ENCODE measurements around the gene ATP6V0C. TPM values are rescaled to one million over a fixed set of nuclear protein-coding genes. Genes with fewer than 3 reads are reported as not detected.
"Not testable (repeated sequence)": the region's sequence is repeated elsewhere in the genome, so short reads cannot be mapped to it uniquely, and the experiment has no call there.

Gene ATP6V0C
- total RNA-seq, 1 donor from 2014 or later: 7.1 TPM

- peak; percentile 38 to 52 for DNase-seq (ENCODE audit: low read depth in 2 of 2)
Measured at GRCh38 chr16:2541409-2541808, 27.7 kb downstream of the ATP6V0C start.

DNA sequence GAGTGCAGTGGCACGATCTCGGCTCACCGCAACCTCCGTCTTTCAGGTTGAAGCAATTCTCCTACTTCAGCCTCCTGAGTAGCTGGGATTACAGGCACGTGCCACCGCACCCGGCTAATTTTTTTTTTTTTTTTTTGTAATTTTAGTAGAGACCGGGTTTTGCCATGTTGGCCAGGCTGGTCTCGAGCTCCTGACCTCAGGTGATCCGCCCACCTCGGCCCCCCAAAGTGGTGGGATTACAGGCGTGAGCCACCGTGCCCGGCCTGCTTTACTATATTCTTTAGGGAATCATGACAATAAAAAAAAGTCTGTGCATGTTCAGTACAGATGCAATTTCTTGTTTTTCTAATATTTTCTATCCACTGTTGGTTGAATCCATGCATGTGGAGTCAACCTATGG is 30.0 kb downstream of the ATP6V0C start:
- not testable (repeated sequence) for DNase-seq (ENCODE audit: low read depth in 2 of 2)

DNA sequence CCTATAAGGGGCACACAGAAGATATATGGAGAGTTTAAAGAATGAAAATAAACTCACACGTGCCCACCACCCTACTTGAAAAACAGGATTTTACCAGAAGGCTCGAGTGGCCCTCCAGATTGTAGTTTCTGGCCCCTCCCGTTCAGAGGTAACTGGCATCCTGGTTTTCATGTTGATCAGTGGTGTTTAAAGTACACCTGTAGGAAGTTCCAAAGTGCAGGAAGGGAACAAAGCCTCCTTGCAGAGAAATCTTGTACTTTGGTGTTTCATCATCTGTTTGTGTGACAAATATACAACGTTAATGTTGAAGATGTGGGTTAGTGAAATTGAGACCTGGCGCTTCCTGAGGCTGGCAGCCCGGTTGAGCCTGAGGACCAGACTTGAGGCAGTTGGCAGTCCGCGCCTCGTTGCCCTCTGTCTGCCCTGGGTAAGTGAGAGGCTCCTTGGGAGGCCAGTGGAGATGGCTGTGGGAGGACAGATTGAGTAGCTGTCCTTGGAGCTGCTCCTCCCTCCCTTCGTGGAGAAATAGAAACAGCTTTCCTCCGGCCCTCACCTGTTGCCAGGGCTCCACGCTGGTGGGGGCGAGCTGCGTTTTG is 36.6 kb downstream of the ATP6V0C start:
- not testable (repeated sequence) for DNase-seq (ENCODE audit: low read depth in 2 of 2)

DNA sequence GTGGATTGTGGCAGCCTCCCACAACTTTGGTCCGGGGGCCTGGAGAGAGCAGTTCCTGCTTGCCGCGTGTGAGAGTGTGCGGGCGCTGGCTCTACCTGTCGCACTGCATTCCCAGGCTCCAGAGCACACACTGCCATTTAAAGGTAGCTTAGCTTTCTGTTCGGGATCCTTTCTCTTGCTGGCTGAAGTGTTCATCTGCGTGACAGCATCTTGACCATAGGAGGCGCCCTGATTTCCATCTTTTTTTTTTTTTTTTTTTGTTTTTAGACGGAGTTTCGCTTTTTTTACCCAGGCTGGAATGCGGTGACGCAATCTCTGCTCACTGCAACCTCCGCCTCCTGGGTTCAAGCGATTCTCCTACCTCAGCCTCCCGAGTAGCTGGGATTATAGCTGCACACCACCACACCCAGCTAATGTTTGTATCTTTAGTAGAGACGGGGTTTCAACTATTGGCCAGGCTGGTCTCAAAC is 37.7 kb downstream of the ATP6V0C start:
- not testable (repeated sequence) for DNase-seq (ENCODE audit: low read depth in 2 of 2)

DNA sequence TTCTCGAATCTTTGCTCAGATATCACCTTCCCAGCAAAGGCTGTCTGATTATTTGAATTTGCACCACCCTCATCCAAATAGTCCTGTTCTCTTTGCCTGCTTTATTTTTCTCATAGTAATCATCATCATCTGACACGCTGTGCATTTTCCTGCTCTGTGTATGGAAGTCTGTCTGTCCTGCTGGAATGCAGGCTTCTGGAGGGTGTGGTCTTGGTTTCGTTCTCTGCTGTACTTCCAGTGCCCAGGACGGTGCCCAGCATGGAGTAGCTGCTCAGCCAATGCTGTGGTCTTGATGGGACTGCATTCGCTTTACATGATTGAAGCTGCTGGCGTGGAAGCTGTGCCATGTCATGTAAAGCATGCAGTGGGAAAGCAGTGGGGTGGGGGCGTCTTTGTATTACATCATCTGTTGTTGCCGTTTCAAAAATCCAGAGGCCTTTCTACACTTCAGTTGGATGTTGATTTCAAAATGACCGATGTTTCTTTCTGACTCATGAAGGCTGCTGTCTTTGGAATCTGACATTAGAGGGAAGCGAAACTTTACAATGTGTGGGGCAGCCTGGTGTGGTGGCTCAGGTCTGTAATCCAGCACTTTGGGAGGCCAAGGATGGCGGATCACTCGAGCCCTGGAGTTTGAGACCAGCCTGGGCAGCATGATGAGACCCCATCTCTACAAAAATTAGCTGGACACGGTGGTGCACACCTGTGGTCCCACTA is 41.1 kb downstream of the ATP6V0C start:
- DNase-seq (ENCODE audit: low read depth in 2 of 2): not testable (repeated sequence)

GRCh38 chr16:2557150-2557549 is 43.4 kb downstream of the ATP6V0C start:
- DNase-seq (ENCODE audit: low read depth in 2 of 2): not testable (repeated sequence)

GRCh38 chr16:2560131-2560797 is 46.5 kb downstream of the ATP6V0C start:
- DNase-seq (ENCODE audit: low read depth in 2 of 2): not testable (repeated sequence)

DNA sequence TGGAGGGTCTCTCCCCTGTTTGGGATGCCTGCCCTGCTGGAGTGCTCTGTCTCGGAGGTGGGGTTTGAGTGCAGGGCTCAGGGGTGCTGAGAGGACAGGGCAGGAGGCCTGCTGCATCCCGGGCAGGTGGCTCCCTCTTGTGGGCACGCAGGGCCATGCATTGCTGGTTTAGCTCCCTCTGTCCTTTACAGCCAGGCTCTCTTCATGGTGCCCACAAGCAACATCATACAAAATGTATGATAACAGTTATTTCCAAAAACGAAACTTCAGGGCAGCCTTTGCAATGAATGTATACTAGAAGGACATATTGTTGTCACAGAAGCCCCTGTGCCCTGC is 47.0 kb downstream of the ATP6V0C start:
- DNase-seq (ENCODE audit: low read depth in 2 of 2): not testable (repeated sequence)

GRCh38 chr16:2567506-2567905 is 53.8 kb downstream of the ATP6V0C start:
- DNase-seq (ENCODE audit: low read depth in 2 of 2): not testable (repeated sequence)

DNA sequence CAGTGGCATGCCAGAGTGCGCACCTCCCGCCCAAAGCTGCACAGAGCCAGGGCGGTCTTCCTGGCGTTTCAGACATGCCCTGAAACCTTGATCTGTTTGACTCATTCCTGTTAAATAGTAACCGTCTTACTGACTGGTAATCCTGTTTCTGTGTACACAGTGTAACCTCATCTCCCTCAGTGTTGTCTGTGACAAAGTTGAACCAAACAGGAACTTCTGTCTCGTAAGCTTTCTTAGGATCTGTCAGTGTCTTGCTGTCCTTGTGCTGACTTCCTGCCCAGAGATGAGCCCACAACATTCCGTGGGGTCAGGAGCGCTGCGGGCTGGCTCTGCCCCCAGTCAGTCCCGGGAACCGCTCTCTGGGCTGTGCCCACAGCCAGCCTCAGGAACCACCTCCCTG is 54.8 kb downstream of the ATP6V0C start:
- not testable (repeated sequence) for DNase-seq (ENCODE audit: low read depth in 2 of 2)

Other genes with a start within 250 kb of the ATP6V0C start
- 33.6 and 45.4 TPM in 2 replicates for gene RNPS1, start 245.8 kb upstream of the ATP6V0C start, total RNA-seq
- gene ABCA3, start 173.2 kb upstream of the ATP6V0C start, total RNA-seq: 20.3 and 30.2 TPM in 2 replicates
- 7.7 and 15.0 TPM in 2 replicates for gene CCNF, start 84.5 kb upstream of the ATP6V0C start, total RNA-seq
- 2.6 and 3.3 TPM in 2 replicates for gene TEDC2, start 53.8 kb upstream of the ATP6V0C start, total RNA-seq
- gene NTN3, start 42.7 kb upstream of the ATP6V0C start, total RNA-seq: under 0.01 TPM in 2 replicates
- gene TBC1D24, start 38.8 kb upstream of the ATP6V0C start, total RNA-seq: 5.0 and 6.3 TPM in 2 replicates
- gene AMDHD2, start 6.4 kb downstream of the ATP6V0C start, total RNA-seq: 25.5 and 30.8 TPM in 2 replicates
- under 0.01 TPM in 1 of 2 replicates, not detected in the other for gene CEMP1, start 17.5 kb downstream of the ATP6V0C start, total RNA-seq
- gene PDPK1, start 24.1 kb downstream of the ATP6V0C start, total RNA-seq: 12.6 and 16.3 TPM in 2 replicates
- 13.3 and 17.5 TPM in 2 replicates for gene KCTD5, start 168.6 kb downstream of the ATP6V0C start, total RNA-seq
- gene PRSS27, start 206.3 kb downstream of the ATP6V0C start, total RNA-seq: under 0.01 and 0.20 TPM in 2 replicates
- 24.0 and 45.2 TPM in 2 replicates for gene SRRM2, start 238.7 kb downstream of the ATP6V0C start, total RNA-seq